Measurements from ENCODE around the gene INKA1. TPM values are rescaled to one million over a fixed set of nuclear protein-coding genes. Genes with fewer than 3 reads are reported as not detected.
"Not testable (repeated sequence)": the region's sequence is repeated elsewhere in the genome, so short reads cannot be mapped to it uniquely, and the experiment has no call there.

The INKA1 gene
- total RNA-seq, 4 donors from 2014 or later: 0.74 to 9.9 (median 2.4) TPM

- ATAC-seq (ENCODE audit: low FRiP score) (peak; percentile 86), DNase-seq (ENCODE audit: low spot score) (no peak)
- no peak for TF ChIP-seq CTCF (IDR thresholded peaks at IDR 0.05)
These were observed 10.6 kb downstream of the INKA1 start, which contains the start of gene UBA7 for GRCh38 chr3:49813497-49814174. TSS of gene UBA7 (minus strand) at chr3:49813953. CDS start at chr3:49813787, 166 bp downstream.

- ATAC-seq (ENCODE audit: low FRiP score); DNase-seq (ENCODE audit: low spot score): not testable (repeated sequence)
These were observed 20.1 kb downstream of the INKA1 start for GRCh38 chr3:49823131-49823530.

- no peak for ATAC-seq (ENCODE audit: low FRiP score)
- no peak for DNase-seq (ENCODE audit: low spot score)
- TF ChIP-seq CTCF (IDR thresholded peaks at IDR 0.05): no peak
These were observed 23.0 kb downstream of the INKA1 start for GRCh38 chr3:49826016-49826415.

GRCh38 chr3:49831341-49831740 is 28.3 kb downstream of the INKA1 start:
- no peak for ATAC-seq (ENCODE audit: low FRiP score)
- TF ChIP-seq CTCF (IDR thresholded peaks at IDR 0.05): no peak

GRCh38 chr3:49839193-49839809 is 36.2 kb downstream of the INKA1 start:
- DNase-seq (ENCODE audit: low spot score) (peak; percentile 65), ATAC-seq (ENCODE audit: low FRiP score) (peak; percentile 67)

More at GRCh38 chr3:49831341-49831740, 28.3 kb downstream of the INKA1 start:
- no peak for DNase-seq (ENCODE audit: low spot score)

GRCh38 chr3:49840388-49840787 is 37.3 kb downstream of the INKA1 start:
- no peak for DNase-seq (ENCODE audit: low spot score)
- no peak for ATAC-seq (ENCODE audit: low FRiP score)
- TF ChIP-seq CTCF (IDR thresholded peaks at IDR 0.05): no peak

More at GRCh38 chr3:49839193-49839809, 36.2 kb downstream of the INKA1 start:
- TF ChIP-seq CTCF (IDR thresholded peaks at IDR 0.05): peak in 2 of 3 donors; percentile 36 to 66

GRCh38 chr3:49841126-49841696 is 38.1 kb downstream of the INKA1 start:
- ATAC-seq (ENCODE audit: low FRiP score) (no peak), DNase-seq (ENCODE audit: low spot score) (no peak)
- TF ChIP-seq CTCF (IDR thresholded peaks at IDR 0.05): no peak
